ACC112 (cell line): ENCODE data around the gene SNAI3.

Experiments used
- H2AFZ ChIP-seq: fragments of 200-600 bp; sonication (generic); one replicate; pipeline ENCODE4 v1.6.0; 2017; ENCODE audit warnings: antibody characterized with exemption, low read length; ENCODE audit not compliant: unreplicated experiment
- H3K27ac ChIP-seq: fragments of 200-600 bp; sonication (generic); 2 replicates; pipeline ENCODE4 v1.5.1; 2014; ENCODE audit warnings: low read depth, mild to moderate bottlenecking, antibody characterized with exemption, low read length, moderate library complexity
- H3K27me3 ChIP-seq: fragments of 200-600 bp; sonication (generic); 2 replicates; pipeline ENCODE4 v1.6.1; 2014; ENCODE audit warnings: mild to moderate bottlenecking, antibody characterized with exemption, low read length, moderate library complexity, mixed read lengths; ENCODE audit not compliant: insufficient read depth
- H3K36me3 ChIP-seq: fragments of 200-600 bp; sonication (generic); 2 replicates; pipeline ENCODE4 v1.6.1; 2016; ENCODE audit warnings: mild to moderate bottlenecking, antibody characterized with exemption, low read length, moderate library complexity, mixed read lengths; ENCODE audit not compliant: insufficient read depth
- H3K4me1 ChIP-seq: fragments of 200-600 bp; sonication (generic); one replicate; pipeline ENCODE4 v1.6.1; 2016; ENCODE audit warnings: low read length, mixed read lengths; ENCODE audit not compliant: insufficient read depth, unreplicated experiment, control insufficient read depth
- H3K4me3 ChIP-seq: fragments of 200-600 bp; sonication (generic); 2 replicates; pipeline ENCODE4 v1.5.1; 2014; ENCODE audit warnings: mild to moderate bottlenecking, low read depth, low read length
- H3K79me2 ChIP-seq: fragments of 200-600 bp; sonication (generic); one replicate; pipeline ENCODE4 v1.6.0; 2016; ENCODE audit warnings: low read length; ENCODE audit not compliant: control insufficient read depth, unreplicated experiment, insufficient read depth

The SNAI3 gene

GRCh38 chr16:88730632-88731607 is 44.6 kb upstream of the SNAI3 start:
- no peaks in the 10 kb centered on the region for H3K79me2 ChIP-seq
- no peak overlapping the region for H2AFZ ChIP-seq
- no peaks in the 10 kb centered on the region for H3K27me3 ChIP-seq
- H3K27ac ChIP-seq = no peak overlapping the region
- H3K4me1 ChIP-seq = no peaks in the 10 kb centered on the region
- no peak overlapping the region for H3K4me3 ChIP-seq
- peaks cover 14% of the 10 kb centered on the region; the same call in 1 of the 2 replicates for H3K36me3 ChIP-seq

GRCh38 chr16:88727871-88728270 is 41.6 kb upstream of the SNAI3 start:
- H3K4me3 ChIP-seq = no peak overlapping the region
- H3K79me2 ChIP-seq = no peaks in the 10 kb centered on the region
- H3K36me3 ChIP-seq = peaks cover 19% of the 10 kb centered on the region; the same call in 1 of the 2 replicates
- no peak overlapping the region for H2AFZ ChIP-seq
- no peak overlapping the region for H3K27ac ChIP-seq
- H3K4me1 ChIP-seq = no peaks in the 10 kb centered on the region
- no peaks in the 10 kb centered on the region for H3K27me3 ChIP-seq

GRCh38 chr16:88726981-88727380 is 40.7 kb upstream of the SNAI3 start:
- Histone ChIP-seq H3K27me3 (no peaks in the 10 kb centered on the region), H2AFZ (no peak overlapping the region), H3K4me3 (no peak overlapping the region), H3K36me3 (peaks cover 19% of the 10 kb centered on the region; the same call in 1 of the 2 replicates), H3K4me1 (no peaks in the 10 kb centered on the region), H3K27ac (no peak overlapping the region), H3K79me2 (no peaks in the 10 kb centered on the region)

GRCh38 chr16:88726408-88726749 is 40.1 kb upstream of the SNAI3 start:
- Histone ChIP-seq H3K36me3 (peaks cover 20% of the 10 kb centered on the region; the same call in 1 of the 2 replicates), H3K27ac (no peak overlapping the region), H3K79me2 (no peaks in the 10 kb centered on the region), H3K4me1 (no peaks in the 10 kb centered on the region), H3K4me3 (no peak overlapping the region), H3K27me3 (no peaks in the 10 kb centered on the region), H2AFZ (no peak overlapping the region)

GRCh38 chr16:88725609-88726407 is 39.5 kb upstream of the SNAI3 start:
- no peaks in the 10 kb centered on the region for H3K27me3 ChIP-seq
- no peaks in the 10 kb centered on the region for H3K79me2 ChIP-seq
- no peak overlapping the region for H3K27ac ChIP-seq
- H3K36me3 ChIP-seq = peaks cover 20% of the 10 kb centered on the region; the same call in 1 of the 2 replicates
- H2AFZ ChIP-seq = no peak overlapping the region
- no peaks in the 10 kb centered on the region for H3K4me1 ChIP-seq
- no peak overlapping the region for H3K4me3 ChIP-seq

GRCh38 chr16:88724855-88725555 is 38.7 kb upstream of the SNAI3 start:
- Histone ChIP-seq H3K79me2 (no peaks in the 10 kb centered on the region), H3K4me3 (no peak overlapping the region), H2AFZ (no peak overlapping the region), H3K27ac (no peak overlapping the region), H3K36me3 (peaks cover 23% of the 10 kb centered on the region; the same call in 1 of the 2 replicates), H3K27me3 (no peaks in the 10 kb centered on the region), H3K4me1 (no peaks in the 10 kb centered on the region)

GRCh38 chr16:88723911-88724310 is 37.6 kb upstream of the SNAI3 start:
- Histone ChIP-seq H3K27me3 (no peaks in the 10 kb centered on the region), H3K36me3 (peaks cover 23% of the 10 kb centered on the region; the same call in 1 of the 2 replicates), H3K79me2 (no peaks in the 10 kb centered on the region), H3K4me1 (no peaks in the 10 kb centered on the region), H3K4me3 (no peak overlapping the region), H2AFZ (no peak overlapping the region), H3K27ac (no peak overlapping the region)

GRCh38 chr16:88723507-88723887 is 37.2 kb upstream of the SNAI3 start:
- H3K79me2 ChIP-seq = no peaks in the 10 kb centered on the region
- no peak overlapping the region for H3K27ac ChIP-seq
- H3K27me3 ChIP-seq = no peaks in the 10 kb centered on the region
- no peaks in the 10 kb centered on the region for H3K4me1 ChIP-seq
- no peak overlapping the region for H2AFZ ChIP-seq
- peaks cover 27% of the 10 kb centered on the region; the same call in 1 of the 2 replicates for H3K36me3 ChIP-seq
- no peak overlapping the region for H3K4me3 ChIP-seq

GRCh38 chr16:88722784-88723506 is 36.6 kb upstream of the SNAI3 start:
- H3K36me3 ChIP-seq = peaks cover 27% of the 10 kb centered on the region; the same call in 1 of the 2 replicates
- no peak overlapping the region for H3K4me3 ChIP-seq
- H3K79me2 ChIP-seq = no peaks in the 10 kb centered on the region
- H3K27ac ChIP-seq = no peak overlapping the region
- no peak overlapping the region for H2AFZ ChIP-seq
- no peaks in the 10 kb centered on the region for H3K27me3 ChIP-seq
- H3K4me1 ChIP-seq = no peaks in the 10 kb centered on the region
